HG03280 (cell line): ENCODE data around the gene NUS1.
"Not testable (repeated sequence)": the region's sequence is repeated elsewhere in the genome, so short reads cannot be mapped to it uniquely, and the experiment has no call there.

Experiments used
- ATAC-seq: cut with Tn5 transposase; IDR thresholded peaks from one replicate; pipeline ENCODE4 v1.9.1; 2021; ENCODE audit warnings: mild to moderate bottlenecking, moderate library complexity; ENCODE audit not compliant: unreplicated experiment

The NUS1 gene

DNA sequence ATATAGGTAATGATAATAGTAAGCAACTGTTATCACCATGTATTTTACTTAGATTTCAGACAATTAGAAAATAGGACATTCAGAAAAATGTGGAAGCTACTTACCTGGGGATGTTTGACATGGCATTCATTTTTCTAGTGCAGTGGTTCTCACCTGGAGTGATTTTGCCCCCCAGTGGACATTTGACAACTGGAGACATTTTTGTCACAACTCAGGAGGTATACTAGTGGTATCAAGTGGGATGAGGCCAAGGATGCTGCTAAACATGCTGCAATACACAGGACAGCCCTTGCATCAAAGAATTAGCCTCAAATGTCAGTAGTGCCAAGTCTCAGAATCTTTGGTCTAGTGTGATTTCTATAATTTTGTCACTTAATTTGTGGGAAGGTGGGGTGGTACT is 36.1 kb downstream of the NUS1 start:
- ATAC-seq, result no peak

DNA sequence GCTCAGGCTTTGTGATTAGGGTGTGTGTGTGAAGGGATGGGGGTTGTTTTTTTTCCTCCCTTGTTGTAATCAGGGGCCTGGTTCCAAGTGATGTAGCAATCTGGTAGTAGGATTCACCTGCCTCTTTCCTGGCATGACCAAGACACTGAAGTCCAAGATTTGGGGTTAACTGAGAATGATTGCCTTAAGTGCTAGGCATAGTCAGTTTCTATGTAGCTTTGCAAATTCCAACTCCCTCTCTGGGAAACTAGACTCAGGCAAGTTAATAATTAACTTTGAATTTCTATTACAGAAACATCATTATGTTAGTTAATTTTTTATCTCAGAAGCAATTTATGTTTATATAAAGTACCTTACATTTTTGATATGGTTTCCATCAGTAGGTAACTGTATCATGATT is 43.6 kb downstream of the NUS1 start:
- no peak for ATAC-seq

DNA sequence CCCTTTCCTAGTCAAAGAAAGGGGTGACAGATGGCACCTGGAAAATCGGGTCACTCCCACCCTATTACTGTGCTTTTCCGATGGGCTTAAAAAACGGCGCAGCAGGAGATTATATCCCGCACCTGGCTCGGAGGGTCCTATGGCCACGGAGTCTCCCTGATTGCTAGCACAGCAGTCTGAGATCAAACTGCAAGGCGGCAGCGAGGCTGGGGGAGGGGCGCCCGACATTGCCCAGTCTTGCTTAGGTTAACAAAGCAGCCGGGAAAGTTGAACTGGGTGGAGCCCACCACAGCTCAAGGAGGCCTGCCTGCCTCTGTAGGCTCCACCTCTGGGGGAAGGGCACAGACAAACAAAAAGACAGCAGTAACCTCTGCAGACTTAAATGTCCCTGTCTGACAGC is 46.3 kb downstream of the NUS1 start:
- not testable (repeated sequence) for ATAC-seq

DNA sequence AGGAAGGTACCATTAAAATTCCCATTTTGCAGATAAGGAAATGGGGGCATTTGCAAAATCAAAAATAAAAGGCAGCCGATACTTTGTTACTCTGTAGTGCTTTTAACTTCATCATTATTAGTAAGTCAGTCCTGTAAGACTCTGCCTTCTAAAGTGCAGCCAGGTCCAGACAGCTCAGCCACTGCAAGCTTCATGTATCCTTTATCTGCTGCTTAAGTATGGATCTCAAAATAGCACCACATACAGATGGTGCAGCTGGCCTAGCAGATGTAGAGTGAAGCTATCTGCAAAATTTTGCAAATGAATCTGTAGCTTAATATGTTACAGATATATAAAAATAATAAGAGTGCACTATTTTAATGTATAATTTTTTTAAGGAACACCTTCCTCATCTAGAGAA is 53.4 kb downstream of the NUS1 start:
- no peak for ATAC-seq

DNA sequence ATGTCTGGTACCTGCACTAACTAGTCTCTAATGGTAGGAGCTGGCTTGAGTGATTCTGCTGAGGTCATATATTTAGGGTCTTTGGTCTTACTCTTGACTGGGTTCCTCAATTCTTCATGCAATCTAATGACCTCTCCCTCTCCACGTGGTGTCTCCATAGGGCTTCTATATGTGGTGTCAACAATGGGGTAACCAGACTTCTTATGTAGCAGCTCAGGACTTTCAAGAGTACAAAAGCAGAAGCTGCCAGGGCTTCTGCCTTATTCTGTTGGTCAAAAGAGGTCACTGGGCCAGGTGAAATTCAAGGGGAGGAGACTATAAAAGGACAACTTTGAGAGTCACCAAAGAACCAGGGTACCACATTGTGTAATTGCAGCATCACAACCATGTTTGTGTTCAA is 54.3 kb downstream of the NUS1 start:
- no peak for ATAC-seq

DNA sequence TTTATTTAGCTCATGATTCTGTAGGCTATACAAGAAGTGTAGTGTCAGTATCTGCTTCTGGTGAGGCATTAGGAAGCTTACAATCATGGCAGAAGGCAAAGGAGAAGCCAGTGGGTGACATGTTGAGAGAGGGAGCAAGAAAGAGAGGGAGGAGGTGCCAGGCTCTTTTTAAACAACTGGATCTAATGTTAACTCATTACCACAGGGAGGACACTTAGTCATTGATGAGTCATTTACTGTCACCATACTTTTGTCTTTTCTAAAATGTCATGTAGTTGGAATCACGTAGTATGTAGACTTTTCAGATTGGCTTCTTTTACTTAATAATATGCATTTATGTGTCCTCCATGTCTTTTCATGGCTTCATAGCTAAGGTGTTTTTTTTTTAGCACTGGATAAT is 58.1 kb downstream of the NUS1 start:
- no peak for ATAC-seq

DNA sequence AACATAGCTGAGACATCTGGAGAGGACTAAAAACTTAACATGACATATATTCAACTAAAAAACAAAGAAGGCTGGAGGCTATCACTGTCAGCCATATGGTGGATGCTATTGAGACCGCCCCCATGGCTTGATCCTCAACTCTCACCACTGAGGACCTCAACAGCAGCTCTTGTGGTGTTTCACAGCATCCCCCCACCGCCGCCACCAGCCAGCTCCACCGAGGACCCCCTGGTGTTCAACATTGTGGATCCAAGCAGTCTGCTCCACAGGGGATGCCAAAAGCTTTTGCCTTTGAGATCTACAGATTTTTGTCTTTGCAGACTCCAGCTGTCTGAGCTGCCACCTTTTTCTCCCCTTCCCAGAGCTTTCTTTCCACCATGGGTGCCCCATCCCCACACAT is 64.6 kb downstream of the NUS1 start:
- ATAC-seq, result no peak

DNA sequence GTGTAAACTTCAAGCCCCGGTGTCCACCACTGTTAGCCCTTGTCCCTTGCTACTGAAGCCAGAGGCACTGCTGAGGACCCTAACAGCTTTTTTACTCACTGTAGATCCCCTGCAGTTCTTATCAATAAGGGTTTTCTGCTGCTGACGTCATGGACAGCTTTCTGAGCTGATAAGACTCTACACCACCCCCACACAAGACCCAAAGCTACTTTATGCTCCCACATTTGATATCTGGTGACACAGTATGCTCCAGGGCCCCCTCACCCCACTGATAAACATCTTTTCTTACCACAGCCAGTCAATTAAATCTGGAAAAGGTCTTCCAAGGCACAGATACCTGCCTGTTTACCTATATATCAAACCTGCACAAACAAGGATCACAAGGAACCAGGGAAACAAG is 65.3 kb downstream of the NUS1 start:
- no peak for ATAC-seq

DNA sequence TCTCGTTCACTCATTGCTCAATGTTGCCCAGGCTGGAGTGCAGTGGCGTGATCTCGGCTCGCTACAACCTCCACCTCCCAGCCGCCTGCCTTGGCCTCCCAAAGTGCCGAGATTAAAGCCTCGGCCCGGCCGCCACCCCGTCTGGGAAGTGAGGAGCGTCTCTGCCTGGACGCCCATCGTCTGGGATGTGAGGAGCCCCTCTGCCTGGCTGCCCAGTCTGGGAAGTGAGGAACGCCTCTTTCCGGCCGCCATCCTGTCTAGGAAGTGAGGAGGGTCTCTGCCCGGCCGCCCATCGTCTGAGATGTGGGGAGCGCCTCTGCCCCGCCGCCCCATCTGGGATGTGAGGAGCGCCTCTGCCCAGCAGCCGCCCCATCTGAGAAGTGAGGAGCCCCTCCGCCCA is 75.4 kb downstream of the NUS1 start:
- not testable (repeated sequence) for ATAC-seq
